Measurements from ENCODE around the gene CLIC5.

The CLIC5 gene

GRCh38 chr6:46044881-46045617, 29.4 kb upstream of the CLIC5 start:
- Histone ChIP-seq H3K27ac (ENCODE audit: low read depth, low read length, poor library complexity, severe bottlenecking) (no peak overlapping the region), H4K20me1 (ENCODE audit: insufficient read depth, low read length) (no peaks in the 10 kb centered on the region)
- TF ChIP-seq EZH2 (IDR thresholded peaks at IDR 0.05; ENCODE audit: borderline replicate concordance, low read length) (no peak), CTCF (IDR thresholded peaks at IDR 0.05; ENCODE audit: low read length) (no peak)

GRCh38 chr6:46042355-46042999, 26.8 kb upstream of the CLIC5 start:
- H4K20me1 ChIP-seq (ENCODE audit: insufficient read depth, low read length) = no peaks in the 10 kb centered on the region
- H3F3A ChIP-seq (ENCODE audit: insufficient read depth, low read length) = no peaks in the 10 kb centered on the region
- H3K4me1 ChIP-seq (ENCODE audit: insufficient read depth, low read length, severe bottlenecking) = no peaks in the 10 kb centered on the region
- H3K27ac ChIP-seq (ENCODE audit: low read depth, low read length, poor library complexity, severe bottlenecking) = no peak overlapping the region
- no peak overlapping the region for H3K4me3 ChIP-seq (ENCODE audit: low read depth, low read length, poor library complexity, severe bottlenecking)
- no peaks in the 10 kb centered on the region for H3K36me3 ChIP-seq (ENCODE audit: insufficient read depth, low read length)
- no peaks in the 10 kb centered on the region for H3K27me3 ChIP-seq (ENCODE audit: insufficient read depth, low read length)
- H3K9me3 ChIP-seq (ENCODE audit: low read length) = no peaks in the 10 kb centered on the region
- no peak overlapping the region for H3K9ac ChIP-seq (ENCODE audit: low read length)
- H3K4me2 ChIP-seq (ENCODE audit: low read length) = no peak overlapping the region
- no peaks in the 10 kb centered on the region for H3K9me2 ChIP-seq (ENCODE audit: low read depth, low read length)
- no peaks in the 10 kb centered on the region for H3K79me2 ChIP-seq (ENCODE audit: insufficient read depth, low read length)
- TF ChIP-seq CTCF (IDR thresholded peaks at IDR 0.05; ENCODE audit: low read length) (peak; percentile 66), EZH2 (IDR thresholded peaks at IDR 0.05; ENCODE audit: borderline replicate concordance, low read length) (no peak)
- no peak overlapping the region for H2AFZ ChIP-seq (ENCODE audit: low read length)

More at GRCh38 chr6:46044881-46045617, 29.4 kb upstream of the CLIC5 start:
- H3K9me3 ChIP-seq (ENCODE audit: low read length) = no peaks in the 10 kb centered on the region
- H3K9ac ChIP-seq (ENCODE audit: low read length) = no peak overlapping the region
- no peaks in the 10 kb centered on the region for H3K4me1 ChIP-seq (ENCODE audit: insufficient read depth, low read length, severe bottlenecking)
- H3K4me3 ChIP-seq (ENCODE audit: low read depth, low read length, poor library complexity, severe bottlenecking) = no peak overlapping the region
- no peaks in the 10 kb centered on the region for H3K9me2 ChIP-seq (ENCODE audit: low read depth, low read length)
- H3K4me2 ChIP-seq (ENCODE audit: low read length) = no peak overlapping the region
- H3K79me2 ChIP-seq (ENCODE audit: insufficient read depth, low read length) = no peaks in the 10 kb centered on the region
- H3F3A ChIP-seq (ENCODE audit: insufficient read depth, low read length) = no peaks in the 10 kb centered on the region
- no peaks in the 10 kb centered on the region for H3K36me3 ChIP-seq (ENCODE audit: insufficient read depth, low read length)
- H3K27me3 ChIP-seq (ENCODE audit: insufficient read depth, low read length) = no peaks in the 10 kb centered on the region
- no peak overlapping the region for H2AFZ ChIP-seq (ENCODE audit: low read length)

- Histone ChIP-seq H3K27me3 (ENCODE audit: insufficient read depth, low read length) (no peaks in the 10 kb centered on the region), H4K20me1 (ENCODE audit: insufficient read depth, low read length) (no peaks in the 10 kb centered on the region), H3K9me2 (ENCODE audit: low read depth, low read length) (no peaks in the 10 kb centered on the region), H3K79me2 (ENCODE audit: insufficient read depth, low read length) (no peaks in the 10 kb centered on the region), H3K9ac (ENCODE audit: low read length) (no peak overlapping the region), H3K36me3 (ENCODE audit: insufficient read depth, low read length) (no peaks in the 10 kb centered on the region), H3K4me1 (ENCODE audit: insufficient read depth, low read length, severe bottlenecking) (no peaks in the 10 kb centered on the region), H3F3A (ENCODE audit: insufficient read depth, low read length) (no peaks in the 10 kb centered on the region), H3K4me3 (ENCODE audit: low read depth, low read length, poor library complexity, severe bottlenecking) (no peak overlapping the region), H3K27ac (ENCODE audit: low read depth, low read length, poor library complexity, severe bottlenecking) (no peak overlapping the region), H2AFZ (ENCODE audit: low read length) (no peak overlapping the region), H3K9me3 (ENCODE audit: low read length) (no peaks in the 10 kb centered on the region), H3K4me2 (ENCODE audit: low read length) (no peak overlapping the region)
- TF ChIP-seq CTCF (IDR thresholded peaks at IDR 0.05; ENCODE audit: low read length) (no peak), EZH2 (IDR thresholded peaks at IDR 0.05; ENCODE audit: borderline replicate concordance, low read length) (no peak)
Observed at GRCh38 chr6:46040288-46040687, 24.6 kb upstream of the CLIC5 start.
